Activated CD4-positive, alpha-beta T cell treated with anti-CD3 and anti-CD28 coated beads for 1 hour (primary cell): ENCODE data around the gene SEMA6A.

Experiments used
- DNase-seq: peaks from one replicate; pipeline ENCODE4 v3.0.0-alpha.2; 2020

The SEMA6A gene

DNA sequence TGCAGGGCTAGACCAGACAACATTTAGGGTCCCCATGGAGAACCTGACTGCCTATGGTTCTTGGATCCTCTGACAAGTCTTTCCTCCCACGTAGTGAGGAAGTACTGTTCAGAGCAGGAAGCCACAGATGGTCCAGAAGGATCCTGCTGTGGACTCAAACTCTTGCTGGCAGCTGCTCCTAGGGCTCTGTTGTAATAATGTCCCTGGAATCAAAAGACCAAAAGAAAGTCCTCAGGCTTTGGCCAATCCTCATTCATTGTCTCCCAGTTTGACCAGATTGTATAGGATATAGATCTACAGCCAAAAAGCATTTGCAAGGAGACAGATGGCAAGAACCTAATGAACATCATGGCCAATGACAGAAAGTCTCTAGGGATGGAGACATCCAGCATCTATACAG, 53.9 kb downstream of the SEMA6A start:
- DNase-seq = no peak

DNA sequence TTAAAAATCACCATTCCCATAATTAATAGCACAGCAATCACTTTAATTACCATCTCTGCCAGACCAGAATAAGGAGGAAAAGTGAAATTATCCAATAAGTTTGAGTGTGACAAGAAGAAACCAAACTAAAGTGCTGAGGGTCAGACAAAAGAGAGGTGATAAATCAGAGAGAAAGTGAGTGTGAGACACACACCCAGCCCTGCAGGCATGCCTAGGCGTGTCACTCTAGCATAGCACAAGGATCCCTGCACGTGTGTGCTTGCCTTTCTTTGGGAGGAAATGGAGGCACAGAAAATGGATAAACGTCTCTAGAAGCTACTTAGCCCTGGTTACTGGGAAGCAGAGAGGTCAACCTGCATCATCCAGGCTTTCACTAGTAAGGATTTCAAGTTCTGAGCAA, 56.2 kb downstream of the SEMA6A start:
- no peak for DNase-seq

DNA sequence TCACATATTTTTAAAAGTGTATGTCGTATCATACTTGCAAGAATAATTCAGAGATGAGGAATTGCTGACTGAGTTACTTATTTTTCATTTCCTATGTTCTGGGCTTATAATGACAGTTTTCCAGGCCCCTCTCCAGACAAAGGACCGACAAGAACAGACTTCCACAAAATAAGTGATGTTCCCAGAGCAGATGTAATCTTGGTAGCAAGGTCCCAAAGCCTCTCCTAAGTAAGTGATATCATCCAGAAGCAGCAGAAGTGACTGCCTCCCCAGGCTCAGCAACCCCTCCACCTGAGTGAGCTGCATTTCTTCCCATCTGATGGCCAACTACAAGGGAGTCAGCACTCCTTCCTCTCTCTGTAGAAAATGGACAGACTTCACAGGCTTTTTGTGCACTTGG, 57.1 kb downstream of the SEMA6A start:
- no peak for DNase-seq

DNA sequence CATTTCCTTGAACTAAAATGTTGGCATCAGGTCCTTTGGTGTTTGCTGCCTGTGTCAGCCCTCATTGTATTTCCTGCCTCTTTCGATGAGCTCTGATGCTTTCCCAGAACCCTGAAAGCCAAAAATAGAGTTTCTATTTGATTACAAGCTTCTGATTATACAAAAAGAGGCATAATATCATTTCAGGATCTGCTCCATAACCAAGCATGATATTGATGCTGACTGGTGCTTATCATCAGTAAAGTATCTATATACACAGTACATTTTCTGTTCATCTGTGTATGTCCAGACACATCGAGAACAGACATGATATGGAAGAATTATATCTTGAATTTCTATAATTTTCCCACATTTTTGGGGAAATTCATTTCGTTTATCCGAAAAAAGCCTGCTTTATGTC, 58.6 kb downstream of the SEMA6A start:
- DNase-seq = no peak

DNA sequence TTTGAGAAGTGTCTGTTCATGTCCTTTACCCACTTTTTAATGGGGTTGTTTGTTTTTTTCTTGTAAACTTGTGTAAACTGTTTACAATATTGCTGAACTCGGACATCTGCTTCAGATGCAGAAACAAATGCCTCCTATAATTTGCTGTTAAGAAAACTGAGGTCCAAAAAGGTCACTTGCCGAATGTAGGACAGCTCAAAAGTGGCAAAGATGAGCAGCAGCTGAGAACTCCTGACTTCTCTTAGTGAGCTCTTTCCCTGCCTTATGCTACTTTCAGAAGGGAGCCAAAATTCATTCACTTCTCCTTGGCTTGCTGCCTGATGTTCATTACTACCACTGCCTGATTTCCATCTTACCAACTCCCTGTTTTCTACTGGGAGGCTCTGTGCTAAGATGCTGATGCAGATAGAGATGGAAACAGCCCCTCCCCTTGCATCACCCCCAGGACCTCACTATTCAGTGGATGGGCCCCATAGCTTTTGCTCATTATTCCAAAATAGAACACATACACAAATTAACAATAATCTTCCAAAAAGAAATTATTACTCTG, 60.1 kb downstream of the SEMA6A start:
- no peak for DNase-seq

DNA sequence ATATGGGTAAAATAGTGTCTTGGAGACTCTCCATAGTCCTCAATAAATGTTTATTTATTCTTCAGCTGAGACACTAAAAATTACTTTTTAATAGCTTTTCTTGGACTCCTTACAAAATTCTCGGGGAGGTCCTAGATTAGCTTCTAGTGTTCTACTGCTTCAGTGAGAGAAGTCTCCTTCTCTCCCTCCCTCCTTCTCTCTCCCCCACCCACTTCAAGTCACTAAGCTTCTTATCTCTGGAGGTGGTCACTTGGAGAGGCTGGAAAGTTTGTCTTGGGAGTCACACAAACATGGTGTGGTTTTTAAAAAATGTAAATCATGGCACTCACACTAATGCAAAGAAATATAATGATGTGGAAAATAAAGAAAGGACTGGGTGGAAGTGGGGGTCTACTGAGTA, 64.1 kb downstream of the SEMA6A start:
- no peak for DNase-seq

DNA sequence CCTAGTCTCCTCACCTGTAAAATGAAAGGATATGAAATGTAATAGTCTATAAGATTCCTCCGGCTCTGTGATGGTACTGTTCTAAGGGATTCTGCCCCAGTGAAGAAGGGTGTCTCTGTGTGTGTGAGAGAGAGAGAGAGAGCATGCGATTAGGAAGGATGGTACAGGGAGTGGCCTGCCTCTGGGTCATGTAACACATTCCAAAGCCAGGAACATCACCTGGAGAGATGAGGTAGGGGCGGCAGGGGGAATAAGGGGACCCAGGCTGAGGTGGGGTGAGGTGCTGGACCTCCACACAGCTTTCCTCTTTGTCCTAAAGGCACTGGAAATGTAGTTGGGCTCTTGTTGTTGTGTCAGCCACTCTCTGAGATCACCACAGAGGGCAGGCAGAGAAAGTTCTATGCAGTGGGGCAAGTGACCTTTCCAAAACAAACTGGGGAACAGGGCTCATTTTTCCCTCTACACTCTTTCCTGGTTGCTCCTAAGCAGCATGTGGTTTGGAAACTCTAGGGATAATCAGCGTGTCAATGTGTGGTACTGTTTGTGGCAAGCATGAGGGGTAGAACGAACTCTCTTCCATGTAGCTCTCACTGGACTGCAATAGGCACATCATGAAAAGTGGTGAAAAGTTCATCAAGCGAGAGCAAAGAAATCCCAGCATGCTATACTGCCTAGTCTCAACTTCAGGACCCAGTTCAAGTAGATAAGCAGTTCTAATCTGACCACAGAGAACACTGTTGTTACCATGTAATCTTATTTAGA, 65.0 kb downstream of the SEMA6A start:
- DNase-seq = no peak

DNA sequence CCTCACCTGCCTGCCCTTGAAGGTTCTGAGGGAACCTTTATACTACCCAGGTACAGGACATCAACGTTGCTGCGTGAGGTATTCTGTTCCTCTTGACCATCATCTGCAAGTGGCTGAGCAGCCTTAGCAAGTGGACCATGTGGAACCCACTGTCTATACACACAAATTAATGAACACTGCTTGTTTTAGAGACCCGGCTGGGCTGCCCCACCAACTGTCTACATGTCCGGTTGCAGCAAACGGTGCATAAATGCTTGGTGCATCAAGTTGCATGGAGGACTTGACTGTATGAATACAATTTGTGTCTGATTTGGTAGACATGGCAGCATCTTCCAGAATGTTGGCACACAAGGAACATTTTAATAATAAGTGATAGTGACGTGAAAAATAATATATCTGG, 65.8 kb downstream of the SEMA6A start:
- DNase-seq = no peak

DNA sequence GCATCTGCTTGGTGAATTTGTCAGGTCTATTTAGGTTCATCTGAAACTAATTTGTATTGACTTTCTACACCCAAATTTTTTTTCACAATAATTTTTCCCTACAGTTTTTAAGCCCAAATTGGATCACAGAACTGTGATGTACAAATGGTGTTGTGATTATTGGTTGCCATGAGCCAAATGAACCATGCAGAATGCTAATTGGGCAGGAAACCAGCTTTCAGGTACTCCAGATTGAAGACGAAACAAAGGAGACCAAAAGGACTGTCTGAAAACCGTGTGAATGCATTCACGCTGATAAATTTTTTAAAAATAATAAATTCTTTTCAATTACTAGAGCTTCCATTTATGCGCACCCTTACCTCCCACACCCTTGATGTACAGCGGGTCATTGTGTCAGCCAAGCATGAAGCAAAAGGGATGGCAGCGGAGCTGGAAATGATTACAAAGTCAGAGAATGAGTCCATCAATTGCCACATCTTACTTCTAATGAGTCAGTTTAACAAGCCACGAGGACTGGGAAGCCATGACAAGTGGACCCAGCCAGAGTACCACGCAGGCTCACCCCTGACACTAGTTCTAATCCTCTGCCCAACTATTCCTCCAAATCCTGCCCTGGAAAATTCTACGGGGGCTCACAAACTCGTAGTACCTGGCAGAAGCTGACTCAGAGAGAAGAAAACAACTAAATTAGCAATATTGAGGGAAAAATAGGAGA, 66.5 kb downstream of the SEMA6A start:
- no peak for DNase-seq

DNA sequence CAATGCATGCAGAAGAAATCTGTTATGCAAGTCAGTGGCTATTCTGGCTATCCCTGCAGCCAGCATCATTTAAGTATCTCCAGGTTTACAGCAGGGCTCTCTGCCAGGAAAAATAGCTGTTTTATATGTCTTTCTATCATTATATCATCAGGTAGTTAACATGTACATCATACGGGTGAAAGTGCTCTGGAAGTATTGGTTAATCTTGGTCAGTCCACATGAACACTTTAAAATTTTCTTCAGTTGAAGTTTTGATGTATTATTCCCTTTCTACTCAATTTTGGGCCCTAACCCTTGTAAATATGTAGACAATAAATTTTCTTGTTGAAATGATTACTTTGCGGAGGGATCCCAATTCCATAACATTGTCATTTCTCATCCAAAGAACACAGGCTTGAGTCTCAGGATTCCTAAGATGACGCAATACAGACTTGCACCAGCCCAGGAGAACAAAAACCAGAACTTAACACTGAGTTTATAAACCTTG, 67.5 kb downstream of the SEMA6A start:
- no peak for DNase-seq

DNA sequence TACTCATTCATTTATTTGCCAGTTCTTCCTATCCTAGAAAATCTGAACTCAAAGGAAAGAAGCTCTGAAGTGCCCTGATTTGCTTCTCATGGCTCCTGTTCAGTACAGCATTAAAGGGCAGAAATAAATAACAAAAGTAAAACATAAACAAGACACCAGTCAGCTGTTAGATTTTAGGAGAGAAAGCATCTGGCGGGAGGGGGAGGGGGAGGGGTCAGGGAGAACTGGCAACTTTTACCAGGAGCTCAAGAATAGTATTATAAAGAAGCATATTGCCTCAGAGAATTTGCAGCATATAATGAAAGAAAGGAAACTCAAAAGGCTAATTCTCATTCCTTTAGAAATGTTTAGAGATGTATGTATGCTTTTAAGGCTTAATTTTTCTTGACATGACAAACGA, 68.1 kb downstream of the SEMA6A start:
- DNase-seq = no peak

DNA sequence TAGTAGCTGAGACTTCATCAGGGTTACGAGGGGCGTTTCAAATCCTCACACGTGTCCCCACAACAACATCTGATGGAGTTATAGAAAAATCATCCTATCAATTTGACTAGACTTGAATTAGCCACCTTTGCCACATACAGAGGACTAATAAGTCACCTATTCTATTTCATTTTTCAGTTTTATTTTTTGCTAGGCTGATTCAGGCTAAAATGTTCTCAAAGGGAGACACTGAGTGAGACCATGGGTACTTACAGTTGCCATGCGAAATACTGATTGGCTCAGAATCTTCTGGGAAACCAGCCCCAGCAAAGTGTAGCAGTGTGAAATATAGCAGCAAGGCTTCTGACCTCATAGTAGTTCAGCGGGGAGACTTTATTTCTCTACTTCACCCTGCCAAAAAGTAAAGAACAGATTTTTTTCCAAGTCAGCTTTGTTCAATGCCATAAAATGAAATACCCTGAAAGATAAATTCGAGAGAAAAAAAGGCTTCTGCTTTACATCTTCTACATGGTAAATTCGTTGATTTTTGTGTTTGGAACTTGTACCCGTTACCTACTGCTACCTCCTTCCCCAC, 69.9 kb downstream of the SEMA6A start:
- DNase-seq = no peak

DNA sequence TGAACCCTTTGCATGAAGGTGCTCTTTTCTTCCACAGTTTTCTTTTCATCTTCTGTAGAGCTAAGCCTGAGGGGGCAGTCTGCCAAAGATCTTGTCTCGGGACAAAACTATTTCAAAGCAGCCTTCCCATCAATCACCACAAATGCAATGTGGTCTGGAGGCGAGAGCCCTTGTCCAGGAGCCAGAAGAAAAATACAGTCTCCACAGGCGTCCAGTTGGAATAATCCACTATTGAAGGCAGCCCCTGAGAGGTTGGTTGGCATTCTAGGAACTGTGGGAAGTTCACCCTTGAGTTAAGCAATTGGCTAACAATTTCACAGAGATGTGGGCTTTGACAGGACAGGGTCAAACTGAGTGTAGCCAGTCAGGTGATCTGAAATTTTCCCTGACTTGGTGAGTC, 72.0 kb downstream of the SEMA6A start:
- no peak for DNase-seq

DNA sequence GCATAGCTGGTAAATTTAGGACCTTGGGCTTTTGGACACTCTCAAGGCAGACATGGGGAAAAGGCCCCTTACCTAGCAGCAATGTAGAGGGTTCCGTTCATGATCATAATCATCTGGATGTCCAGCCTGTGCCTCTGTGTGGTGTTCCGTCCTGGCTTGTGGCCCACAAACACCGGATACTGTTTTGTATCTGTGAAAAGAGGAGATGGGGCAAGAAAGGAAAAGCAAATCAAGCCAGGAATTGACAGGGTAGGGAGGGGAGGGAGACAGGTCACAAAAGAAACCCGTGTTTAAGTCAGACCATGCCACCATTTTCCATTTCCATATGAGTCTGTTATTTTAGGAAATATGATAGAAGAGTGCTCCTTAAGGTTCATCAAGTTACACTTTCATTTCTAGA, 72.5 kb downstream of the SEMA6A start:
- no peak for DNase-seq

DNA sequence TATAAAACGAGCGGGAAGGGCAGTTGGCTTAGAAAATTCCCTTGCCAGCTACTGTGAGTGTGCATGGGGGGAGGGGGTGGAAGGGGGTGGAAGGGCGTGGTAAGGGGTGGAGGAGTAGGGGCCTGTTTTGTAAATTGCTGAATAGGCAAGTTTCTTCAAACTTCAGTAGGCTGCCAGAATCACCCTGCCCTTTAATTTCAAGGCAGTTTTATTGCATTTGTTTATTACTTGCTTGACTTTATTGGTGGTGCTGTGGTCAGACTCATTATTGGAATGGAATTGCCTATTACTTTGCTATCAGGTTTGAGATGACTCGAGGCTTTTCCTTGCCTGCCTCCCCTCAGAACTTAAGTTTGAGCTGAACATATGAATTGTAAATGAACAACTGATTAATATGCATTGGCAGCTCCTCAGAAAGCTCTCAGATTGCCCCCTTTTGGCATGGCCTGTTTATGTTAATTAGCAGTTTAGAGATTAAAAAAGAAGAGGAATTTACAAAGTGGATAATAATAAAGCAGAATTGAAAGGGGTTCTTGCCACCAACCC, 76.0 kb downstream of the SEMA6A start:
- no peak for DNase-seq

DNA sequence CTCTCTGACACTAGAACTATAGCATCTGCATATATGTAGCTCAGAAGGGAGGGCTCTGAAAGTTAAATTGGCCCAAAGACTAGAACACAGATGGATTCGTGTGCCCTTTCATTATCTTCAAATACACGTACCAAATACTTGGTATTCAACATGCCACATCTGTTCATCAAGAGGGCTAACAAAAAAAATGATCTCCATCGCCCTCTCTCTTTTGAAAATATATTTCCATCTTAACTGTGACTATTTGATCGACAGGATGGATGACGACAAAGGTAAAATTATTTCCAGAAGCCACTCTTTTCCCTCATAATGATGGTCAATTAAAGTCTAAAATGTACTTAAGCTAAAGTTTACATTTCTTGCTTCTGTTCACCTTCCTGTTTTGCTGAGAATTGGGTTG, 77.0 kb downstream of the SEMA6A start:
- no peak for DNase-seq

DNA sequence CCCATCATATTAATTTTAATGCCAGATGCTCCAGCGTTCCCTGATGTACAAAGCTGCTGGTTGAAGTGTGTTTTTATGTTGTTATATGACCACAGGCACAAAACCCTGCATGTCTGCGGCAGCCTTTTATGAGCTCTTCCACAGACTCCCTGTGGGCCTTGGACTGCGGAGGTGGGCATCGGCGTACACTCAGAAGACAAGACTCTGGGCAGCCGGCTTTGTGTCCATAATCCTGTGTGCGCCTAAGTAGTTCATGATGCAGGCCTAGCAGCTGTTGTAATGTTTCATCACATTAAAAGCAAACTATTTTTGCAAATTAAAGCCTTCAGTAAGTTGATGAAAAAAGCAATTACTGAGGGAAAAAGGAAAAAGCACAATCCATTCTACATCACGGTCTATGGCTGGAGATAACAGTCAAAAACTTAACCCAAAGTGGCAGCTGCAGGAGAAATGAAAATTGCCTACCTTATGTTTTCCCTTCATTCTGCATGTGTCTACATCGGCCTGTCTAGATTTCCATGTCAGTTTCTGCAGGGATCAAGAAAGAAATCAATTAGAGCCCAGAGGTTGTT, 78.8 kb downstream of the SEMA6A start:
- no peak for DNase-seq

DNA sequence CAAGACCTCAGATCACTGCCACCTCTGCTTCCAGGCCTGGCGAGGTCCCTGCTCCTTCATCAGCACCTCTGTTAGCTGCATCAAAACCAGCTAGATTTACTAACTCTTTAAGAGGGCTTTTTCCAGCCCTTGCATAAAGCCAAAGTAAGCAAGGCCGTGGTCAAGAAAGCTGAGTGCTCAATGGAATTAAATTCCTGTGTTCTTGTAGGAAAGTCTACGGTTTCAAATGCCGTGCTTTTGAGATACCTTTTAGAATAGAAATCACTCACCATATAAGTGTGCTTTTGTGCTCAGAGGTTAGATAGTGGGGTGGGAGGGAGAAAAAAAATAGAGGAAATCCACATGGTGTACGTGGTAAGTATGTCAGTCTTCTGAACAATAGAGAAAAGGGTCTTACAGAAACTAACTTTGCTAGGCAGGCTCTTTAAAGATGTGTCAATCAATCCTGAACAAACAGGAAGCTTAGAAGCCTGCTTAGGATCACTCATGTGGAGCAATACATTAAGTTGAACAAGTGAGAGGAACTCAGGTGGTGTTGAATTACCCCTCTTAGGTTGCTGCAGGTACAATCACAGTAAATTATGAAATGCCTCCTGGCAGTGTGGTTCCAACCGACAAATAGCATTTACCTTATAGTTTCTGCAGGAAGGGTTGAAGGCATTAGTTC, 79.7 kb downstream of the SEMA6A start:
- DNase-seq = no peak

DNA sequence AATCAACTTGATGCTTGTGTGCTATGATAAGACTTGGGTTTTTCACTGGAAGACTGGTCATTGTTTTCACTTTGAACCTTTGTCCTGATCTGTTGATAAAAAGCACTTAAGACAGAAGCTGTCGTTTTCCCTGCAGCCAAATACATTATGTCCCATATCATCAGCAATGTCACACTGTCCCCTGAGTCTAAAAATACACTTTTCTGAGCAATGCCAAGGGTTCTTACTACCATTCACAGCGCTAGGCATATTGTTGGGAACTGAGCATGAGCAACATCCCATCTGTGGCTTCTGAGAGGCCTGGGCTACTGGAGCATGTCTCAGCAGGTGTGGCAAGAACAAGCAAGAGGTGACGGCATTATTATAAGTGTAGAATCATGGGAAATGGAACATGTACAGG, 81.8 kb downstream of the SEMA6A start:
- DNase-seq = no peak

DNA sequence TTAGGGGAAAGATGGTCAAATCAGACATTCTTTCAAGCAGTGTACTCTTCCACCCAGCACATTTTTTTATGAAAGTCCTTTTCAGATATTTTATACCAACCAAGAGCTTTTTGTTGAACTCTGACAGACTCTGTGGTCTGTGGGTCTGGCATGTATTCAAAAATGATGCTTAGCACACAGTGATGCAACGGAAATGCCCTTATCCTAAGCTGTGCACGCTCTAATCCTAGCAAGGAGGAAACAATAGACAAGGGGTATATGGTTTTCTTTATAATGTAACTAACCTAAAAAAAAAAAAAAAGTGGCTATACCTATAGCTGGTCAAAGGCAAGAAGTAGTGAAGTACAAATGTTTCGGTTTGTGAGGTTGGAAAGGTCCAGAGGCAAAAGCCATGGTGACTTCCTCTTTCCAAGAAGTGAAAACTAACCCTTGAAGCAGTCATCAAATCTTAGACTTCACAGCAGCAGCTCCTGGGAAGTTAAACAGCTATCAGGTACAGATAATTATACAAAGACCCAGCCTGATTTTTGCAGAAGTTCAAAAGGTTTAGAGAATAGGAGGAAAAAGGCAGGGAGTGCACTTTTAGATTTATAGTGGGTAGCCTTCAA, 82.5 kb downstream of the SEMA6A start:
- DNase-seq = no peak

DNA sequence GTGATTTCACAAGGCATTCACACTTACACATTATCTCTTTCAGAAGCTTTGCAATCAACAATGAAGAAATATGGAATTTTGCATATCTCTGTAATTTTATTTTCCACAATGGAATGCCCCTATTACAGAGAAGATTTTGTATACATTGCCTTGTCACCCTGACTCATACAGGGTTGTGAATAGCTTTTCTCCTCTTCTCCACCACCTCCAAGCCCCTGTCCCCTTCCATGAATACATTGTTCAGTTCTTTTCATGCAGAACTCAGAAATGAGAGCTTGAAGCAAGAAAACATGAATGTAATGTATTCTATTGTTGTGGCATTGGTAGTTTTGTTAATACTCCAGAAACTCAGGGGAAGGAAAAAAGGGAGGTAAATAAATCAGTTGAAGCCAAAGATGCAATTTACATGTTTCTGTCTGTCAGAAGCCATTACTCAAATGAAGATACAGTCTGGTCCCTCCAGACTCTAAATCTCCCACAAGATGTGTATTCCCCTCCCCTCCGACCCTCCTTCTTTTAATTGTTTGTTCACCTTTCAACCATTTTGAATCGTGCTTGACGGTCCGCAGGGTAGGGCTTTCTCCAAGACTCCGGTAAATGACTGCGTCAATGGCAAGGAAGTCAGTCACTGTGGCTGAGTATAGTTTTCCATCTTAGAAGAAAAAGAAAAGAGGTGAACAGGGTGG, 86.1 kb downstream of the SEMA6A start:
- DNase-seq = no peak

DNA sequence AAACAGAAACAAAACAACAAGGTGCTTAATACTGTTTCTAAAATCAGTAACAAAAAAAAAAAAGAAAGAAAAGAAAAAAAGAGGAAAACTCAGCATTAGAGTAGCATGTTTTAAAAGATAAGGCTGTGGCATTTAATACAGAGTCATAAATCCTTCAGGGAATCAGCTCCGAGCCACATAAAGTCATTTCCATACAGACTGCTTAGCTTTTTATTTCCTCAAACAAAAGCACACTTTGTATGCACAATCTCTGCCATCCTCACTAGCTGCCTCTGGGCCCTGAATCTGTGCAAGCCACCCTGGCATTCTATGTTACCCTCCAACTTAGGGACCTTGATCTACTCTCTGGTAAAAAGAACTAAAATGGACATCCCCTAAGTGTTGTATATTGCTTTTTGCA, 87.6 kb downstream of the SEMA6A start:
- DNase-seq = no peak
